Right lung (tissue), 5 donors: ENCODE data around the gene SCN1B. TPM values are rescaled to one million over a fixed set of nuclear protein-coding genes. Genes with fewer than 3 reads are reported as not detected.
A peak's percentile ranks its signal among the peaks of the same experiment; 100 is the strongest.

Experiments
- DNase-seq, 2 donors: peaks; one replicate each; pipeline ENCODE4 v3.0.0-alpha.2; 2013
- polyA plus RNA-seq, 5 donors: library from polyadenylated mRNA; unstranded; fragments of 120-200 nt; gene quantifications; one replicate each; pipeline versions ENCODE4 v1.2.1 to v1.2.3, GENCODE V29; 2013; ENCODE audit warnings: inconsistent platforms in 1 of 5, low replicate concordance in 1 of 5; ENCODE audit not compliant: insufficient read length in 5 of 5, insufficient read depth in 1 of 5

Gene SCN1B
- polyA plus RNA-seq, 5 donors, result 0.69 to 1.5 (median 1.2) TPM

DNA sequence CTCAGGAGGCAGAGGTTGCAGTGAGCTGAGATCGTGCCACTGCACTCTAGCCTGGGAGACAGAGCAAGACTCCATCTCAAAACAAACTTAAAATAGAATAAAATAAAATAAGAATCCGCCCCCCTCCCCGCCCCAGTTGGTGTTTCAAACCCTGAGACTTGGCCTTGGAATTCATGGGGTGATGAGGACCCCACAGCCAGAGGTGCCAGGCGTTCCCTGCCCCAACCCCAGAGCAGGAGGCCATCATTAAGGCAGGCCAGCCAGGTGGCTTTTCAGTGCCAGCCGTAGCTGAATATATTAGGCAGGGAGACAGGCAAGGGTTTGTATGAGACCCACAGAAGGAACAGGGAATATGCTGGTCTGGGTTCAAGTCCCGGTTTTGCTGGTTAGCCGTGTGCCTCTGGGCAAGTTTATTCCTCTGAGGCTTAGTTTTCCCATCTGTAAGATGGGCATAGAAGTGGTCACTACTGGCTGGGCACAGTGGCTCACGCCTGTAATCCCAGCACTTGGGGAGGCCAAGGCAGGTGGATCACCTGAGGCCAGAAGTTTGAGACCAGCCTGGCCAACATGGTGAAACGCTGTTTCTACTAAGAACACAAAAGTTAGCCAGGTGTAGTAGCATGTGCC, 23.5 kb downstream of the SCN1B start:
- DNase-seq, result no peak

DNA sequence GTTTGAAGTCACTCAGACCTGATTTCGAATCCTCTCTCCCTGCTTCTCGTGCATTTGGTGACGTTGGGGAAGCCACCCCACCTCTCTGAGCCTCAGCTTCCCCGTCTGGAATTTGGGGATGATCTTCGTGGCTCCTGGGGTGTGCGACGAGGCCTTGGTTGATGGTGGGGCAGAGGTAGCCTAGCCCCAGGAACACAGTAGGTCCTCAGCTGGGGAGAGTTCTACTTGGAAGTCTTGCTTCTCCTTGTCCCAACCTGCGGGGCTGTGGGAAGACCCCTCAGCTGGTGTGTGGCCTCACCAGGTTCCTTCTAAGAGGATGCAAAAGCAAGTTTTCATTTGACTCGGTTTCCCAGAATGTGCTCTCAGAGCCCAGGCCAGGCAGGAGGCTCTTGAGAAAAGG, 24.4 kb downstream of the SCN1B start:
- no peak for DNase-seq

DNA sequence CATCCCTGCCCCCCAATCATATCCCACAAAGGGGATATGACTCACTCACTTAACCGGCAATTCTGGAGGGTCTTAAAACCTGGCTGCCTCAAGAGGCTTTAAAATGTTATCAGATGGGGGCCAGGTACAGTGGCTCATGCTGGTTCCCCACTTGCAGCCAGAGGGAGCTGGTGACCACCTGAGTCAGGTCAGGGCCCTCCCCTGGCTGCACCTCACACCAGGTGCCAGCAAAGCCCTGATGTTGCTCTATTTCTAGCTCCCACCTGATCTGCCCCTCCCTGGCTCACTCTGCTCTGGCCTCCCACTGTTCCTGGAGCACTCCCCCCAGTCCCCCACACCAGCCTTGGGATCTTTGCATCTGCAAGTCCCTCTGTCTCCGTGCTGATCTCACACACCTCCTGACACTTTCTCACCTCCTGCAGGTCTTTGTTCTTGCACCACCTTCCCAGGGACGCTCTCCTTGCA, 25.5 kb downstream of the SCN1B start:
- DNase-seq, result no peak

DNA sequence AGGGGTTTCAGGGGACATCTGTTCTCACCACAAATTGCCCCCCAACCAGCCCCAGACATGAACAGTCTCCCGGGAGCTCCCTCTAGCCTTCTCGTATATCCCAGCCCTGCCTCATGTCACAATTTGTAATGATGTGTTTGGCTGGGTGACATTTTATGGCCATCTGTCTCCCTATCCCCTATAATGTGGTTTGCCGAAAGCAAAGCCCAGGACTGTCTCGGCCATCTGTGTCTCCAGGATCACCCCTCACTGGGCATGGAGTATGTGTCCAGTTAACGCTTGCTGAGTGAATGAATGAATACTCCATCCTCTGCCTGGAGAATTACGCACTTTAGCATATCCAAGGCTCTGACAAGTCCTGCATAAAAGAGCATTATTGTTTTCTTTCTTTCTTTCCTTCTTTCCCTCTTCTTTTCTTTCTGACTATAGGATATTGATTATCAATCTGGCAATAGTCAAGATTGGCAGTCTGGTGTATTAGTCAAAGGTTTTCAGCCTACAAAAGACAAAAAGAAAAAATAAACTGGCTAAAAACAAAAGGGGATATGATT, 26.3 kb downstream of the SCN1B start:
- no peak for DNase-seq

DNA sequence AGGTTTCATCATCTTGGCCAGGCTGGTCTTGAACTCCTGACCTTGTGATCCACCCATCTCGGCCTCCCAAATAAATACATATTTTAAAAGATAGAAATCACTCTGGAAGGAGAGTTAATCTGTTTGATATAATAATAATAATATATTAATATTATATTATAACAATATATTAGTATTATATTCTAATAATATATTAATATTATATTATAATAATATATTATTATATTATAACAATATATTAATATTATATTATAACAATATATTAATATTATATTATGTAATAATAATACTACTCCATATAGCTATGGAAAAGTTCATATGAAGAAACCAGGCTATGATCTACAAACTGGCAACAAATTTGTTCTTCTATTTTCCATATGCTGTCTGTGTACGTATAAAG, 28.1 kb downstream of the SCN1B start:
- no peak for DNase-seq

DNA sequence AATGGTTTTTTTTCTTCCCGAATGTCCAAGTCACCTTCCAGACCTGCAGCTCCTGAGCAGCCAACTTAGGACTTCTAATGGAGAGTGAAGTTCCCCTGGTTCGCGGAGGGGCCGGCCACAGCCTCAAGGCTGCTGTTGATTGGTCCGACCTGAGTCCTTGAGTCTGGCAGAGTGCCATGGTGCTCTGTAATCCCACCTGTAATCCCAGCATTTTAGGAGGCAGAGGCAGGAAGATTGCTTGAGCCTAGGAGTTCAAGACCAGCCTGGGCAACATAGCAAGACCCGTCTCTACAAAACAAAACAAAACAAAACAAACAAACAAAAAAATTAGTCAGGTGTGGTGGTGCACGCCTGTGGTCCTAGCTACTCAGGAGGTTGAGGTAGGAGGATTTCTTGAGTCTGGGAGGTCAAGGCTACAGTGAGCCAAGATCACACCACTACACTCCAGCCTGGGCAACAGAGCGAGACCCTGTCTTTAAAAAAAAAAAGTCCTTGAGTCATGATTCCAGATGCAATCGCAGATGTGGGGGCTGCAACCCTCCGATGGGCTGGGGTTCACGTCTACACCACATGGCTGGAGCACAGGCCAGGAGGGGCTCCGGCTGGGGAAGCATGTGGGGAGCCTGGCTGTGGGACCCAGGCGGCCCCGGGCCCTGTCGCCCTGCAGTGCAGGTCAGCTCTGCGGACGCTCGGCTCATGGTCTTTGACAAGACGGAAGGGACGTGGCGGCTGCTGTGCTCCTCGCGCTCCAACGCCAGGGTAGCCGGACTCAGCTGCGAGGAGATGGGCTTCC, 28.9 kb downstream of the SCN1B start:
- DNase-seq, result no peak

DNA sequence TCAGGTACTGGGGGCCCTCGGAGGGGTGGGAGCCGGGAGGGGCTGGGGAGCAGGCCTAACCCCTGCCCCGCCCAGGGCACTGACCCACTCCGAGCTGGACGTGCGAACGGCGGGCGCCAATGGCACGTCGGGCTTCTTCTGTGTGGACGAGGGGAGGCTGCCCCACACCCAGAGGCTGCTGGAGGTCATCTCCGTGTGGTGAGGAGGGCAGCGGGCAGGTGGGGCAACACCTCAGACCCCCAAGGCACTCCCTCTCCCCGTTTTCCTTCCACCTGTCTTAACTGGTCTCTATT, 29.5 kb downstream of the SCN1B start:
- DNase-seq, result no peak

DNA sequence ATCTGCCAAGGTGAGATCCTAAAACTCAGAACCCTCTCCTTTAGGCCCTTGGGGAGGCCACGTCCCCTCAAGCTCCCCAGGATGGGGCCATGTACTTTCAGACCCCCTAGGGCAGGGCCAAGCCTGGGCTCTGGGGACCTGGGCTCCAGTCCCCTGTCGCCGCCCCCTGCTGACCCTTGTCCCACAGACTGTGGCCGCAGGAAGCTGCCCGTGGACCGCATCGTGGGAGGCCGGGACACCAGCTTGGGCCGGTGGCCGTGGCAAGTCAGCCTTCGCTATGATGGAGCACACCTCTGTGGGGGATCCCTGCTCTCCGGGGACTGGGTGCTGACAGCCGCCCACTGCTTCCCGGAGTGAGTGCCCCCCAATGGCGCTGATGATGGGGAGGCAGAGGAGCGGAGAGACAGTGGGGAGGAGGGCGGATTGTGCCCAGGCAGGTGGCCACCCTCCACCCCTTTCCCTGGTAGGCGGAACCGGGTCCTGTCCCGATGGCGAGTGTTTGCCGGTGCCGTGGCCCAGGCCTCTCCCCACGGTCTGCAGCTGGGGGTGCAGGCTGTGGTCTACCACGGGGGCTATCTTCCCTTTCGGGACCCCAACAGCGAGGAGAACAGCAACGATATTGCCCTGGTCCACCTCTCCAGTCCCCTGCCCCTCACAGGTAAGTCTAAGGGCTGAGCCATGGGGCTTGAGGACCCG, 30.0 kb downstream of the SCN1B start:
- DNase-seq, result no peak

DNA sequence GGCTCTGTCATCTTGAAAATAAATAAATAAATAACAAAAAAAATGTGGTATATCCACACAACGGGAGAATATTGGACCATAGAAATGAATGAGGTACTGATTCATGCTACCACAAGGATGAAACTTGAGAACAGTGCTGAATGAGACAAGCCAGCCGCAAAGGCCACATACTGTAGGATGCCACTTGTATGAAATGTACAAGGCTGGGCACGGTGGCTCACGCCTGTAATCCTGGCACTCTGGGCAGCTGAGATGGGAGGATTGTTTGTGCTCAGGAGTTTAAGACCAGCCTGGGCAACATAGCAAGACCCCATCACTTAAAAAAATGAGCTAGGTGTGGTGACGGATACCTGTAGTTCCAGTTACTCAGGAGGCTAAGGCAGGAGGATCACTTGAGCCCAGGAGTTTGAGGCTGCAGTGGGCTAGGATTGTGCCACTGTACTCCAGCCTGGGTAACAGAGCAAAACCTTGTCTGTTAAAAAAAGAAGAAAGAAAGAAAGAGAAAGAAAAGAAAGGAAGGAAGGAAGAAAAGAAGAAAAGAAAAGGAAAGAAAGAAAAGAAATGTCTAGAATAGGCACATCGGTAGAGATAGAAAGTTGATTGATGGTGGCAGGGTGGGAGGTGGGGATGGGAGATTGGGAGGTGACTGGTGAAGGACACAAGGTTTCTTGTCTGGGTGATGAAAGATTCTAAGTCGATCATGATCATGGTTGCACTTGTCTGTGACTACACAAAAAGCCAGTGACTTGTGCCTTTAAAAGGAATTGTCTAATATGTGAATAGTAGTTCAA, 31.5 kb downstream of the SCN1B start:
- DNase-seq, result no peak

DNA sequence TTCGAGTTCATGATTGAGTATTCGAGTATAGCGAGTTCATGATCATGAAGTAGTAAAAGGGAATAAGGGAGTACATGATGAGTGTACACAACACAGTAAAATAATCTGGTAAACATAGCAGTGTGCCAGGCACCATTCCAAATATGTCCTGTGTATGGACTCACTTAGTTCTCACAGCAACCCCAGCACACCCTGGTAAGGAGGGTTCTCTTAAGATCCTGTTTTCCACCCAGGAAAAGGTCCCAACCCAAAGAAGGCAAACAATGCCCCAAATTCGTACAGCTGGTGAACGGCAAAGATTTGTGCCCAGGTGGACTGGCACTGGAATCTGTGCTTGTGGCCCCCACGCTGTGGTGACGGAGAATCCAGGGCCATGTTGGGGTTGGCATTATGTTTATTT, 32.7 kb downstream of the SCN1B start:
- DNase-seq, result no peak

DNA sequence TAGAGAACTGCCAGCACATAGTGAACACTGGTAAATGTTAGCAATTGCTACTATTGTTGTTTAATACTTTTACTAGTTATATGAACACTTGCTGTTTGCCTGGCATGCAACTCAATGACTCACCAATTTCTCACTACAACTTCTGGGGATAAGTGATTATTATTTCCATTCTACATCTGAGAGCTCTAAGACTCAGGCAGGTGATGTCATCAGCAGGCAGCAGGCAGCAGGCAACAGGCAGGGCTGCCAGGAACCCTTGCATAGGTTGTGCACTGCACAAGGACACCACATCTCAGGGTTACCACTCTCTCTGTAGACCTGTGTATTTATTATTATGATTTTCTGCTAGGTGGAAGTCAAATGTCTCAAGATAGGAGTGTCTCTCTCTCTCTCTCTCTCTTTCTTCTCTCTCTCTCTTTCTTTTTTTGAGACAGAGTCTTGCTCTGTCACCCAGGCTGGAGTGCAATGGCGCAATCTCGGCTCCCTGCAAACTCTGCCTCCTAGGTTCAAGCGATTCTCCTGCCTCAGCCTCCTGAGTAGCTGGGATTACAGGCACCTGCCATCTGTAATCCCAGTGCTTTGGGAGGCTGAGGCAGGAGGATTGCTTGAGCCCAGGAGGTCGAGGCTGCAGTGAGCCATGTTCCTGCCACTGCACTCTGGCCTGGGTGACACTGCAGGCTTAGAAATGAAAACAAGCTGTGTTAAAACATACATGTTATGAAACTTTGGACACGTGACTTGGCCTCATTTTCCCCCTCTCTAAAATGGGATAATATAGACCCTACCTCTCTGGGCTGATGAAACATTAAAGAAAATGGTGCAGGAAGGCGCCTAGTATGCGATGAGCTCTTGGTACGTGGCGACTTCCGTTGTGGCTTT, 33.9 kb downstream of the SCN1B start:
- no peak for DNase-seq

DNA sequence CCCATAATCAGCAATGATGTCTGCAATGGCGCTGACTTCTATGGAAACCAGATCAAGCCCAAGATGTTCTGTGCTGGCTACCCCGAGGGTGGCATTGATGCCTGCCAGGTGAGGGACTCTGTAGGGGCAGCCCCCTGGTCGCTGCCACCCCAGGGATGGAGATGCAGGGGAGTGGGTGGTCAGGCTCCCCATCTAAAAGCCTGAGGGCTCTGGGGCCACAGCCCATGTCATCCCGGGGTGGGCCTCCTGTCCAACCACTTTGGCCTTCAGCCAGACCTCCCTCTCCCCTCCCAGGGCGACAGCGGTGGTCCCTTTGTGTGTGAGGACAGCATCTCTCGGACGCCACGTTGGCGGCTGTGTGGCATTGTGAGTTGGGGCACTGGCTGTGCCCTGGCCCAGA, 35.3 kb downstream of the SCN1B start:
- no peak for DNase-seq

DNA sequence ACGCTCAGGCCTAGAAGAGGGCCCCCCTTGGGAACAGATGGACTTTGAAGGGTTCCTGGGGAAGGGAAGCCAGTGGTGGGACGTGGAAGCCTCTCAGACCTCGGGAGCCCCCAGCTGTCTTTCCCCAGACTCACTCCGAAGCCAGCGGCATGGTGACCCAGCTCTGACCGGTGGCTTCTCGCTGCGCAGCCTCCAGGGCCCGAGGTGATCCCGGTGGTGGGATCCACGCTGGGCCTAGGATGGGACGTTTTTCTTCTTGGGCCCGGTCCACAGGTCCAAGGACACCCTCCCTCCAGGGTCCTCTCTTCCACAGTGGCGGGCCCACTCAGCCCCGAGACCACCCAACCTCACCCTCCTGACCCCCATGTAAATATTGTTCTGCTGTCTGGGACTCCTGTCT, 35.9 kb downstream of the SCN1B start:
- DNase-seq, result no peak

DNA sequence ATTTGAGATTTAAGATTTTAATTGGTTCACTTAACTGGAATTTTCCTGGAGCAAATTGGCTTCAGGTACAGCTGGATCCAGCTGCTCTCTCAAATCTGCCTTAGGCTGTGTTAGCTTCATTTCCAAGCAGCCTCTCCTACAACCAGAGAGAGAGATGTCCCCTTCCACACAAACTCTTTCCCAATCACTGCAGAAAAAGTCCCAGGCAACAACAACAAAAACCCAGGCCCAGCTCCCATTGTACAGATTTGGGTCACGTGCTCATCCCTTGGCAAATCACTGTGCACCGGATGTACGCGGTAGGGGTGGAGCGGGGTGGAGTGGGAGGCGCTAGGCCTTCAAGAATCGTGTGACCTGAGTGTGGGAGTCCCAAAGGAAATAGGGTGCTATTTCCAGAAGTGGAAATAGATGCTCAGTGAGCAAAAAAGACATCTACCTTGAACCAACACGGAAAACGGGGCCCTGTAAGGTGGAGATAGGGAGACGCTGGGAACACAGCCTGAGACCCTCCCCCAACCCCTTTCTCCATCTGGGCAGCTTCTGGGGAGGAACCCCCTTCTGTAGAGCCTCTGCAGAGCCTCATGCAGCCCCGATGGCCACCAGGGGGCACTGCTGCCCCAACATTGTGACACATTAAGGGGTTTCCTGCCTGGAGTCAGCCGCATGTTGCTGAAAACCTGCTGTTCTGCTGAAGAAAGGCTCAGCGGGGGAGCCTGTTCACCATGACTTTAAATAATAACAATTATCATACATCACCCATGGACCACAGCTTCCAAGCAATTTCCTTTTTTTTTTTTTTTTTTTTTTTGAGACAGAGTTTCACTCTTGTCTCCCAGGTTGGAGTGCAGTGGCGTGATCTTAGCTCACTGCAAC, 36.7 kb downstream of the SCN1B start:
- DNase-seq, result peak; percentile 62 to 76

DNA sequence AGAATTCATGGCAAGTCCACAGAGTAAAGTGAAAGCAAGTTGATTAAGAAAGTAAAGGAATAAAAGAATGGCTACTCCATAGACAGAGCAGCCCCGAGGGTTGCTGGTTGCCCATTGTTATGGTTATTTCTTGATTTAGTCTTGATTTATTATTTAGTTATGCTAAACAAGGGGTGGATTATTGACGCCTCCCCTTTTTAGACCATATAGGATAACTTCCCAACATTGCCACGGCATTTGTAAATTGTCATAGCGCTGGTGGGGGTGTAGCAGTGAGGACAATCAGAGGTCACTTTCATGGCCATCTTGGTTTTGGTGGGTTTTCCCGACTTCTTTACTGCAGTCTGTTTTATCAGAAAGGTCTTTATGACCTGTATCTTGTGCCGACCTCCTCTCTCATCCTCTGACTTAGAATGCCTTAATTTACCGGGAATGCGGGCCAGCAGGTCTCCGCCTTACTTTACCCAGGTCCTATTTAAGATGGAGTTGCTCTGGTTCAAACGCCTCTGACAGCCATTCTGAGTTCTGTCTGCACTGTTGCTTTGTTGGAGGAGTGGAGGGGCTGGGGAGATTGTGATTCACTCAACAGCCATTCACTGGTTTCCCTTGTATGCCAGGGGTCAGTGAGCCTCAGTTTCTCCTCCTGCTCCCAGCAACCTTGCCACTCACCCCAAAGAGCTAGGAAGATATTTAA, 38.8 kb downstream of the SCN1B start:
- DNase-seq, result no peak

DNA sequence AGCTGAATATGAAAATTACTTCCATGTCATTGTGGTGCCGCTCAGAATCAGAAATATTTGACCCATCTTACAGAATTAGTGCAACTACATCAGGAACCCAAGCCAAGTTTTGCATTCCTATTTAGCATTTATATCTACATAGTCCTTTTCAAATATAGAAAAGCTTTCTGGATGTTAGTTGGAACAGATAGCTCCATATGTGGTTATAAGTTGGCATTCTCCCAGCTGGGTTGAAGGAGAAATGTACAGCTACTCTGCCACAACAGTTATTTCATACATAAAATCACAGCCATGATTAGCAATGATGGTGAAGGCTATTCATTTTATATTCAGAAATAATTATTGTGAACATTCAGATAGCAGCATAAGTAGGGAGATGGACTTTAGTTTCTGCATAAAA, 39.4 kb downstream of the SCN1B start:
- no peak for DNase-seq

DNA sequence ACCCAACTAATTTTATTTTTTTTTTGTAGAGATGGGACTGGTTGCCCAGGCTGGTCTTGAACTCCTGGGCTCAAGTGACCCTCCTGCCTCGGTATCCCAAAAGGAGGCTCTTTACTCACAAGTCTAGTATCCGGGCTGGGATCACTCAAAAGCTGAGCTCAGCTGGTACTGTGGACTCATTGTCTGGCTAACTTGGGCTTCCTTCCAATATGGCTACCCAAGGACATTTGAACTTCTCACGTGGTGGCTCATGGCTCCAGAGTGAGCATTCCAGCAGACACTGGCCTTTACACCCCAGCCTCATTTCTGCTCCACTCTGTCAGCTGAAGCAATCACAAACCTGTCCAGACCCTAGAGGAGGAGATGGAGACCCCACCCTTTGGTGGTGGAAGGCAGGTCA, 40.2 kb downstream of the SCN1B start:
- no peak for DNase-seq

DNA sequence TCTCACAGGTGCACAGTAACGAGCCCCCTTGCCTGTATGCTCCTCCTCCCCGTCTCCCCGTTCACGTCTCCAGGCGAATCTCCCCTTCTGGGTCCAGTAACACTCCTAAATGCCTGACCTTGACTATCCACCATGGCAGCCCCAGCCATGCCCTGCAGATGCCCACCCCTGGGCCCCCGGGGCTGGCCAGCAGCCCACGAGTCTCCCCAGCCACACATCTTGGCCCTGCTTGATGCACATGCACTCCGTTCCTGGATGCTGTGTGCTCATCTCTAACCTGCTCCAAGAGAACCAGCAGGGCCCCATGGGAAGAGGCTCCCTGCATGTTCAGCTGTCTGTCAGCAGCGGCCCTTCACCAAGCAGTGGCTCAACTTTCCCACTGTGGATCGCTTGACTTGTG, 43.2 kb downstream of the SCN1B start:
- DNase-seq, result no peak

DNA sequence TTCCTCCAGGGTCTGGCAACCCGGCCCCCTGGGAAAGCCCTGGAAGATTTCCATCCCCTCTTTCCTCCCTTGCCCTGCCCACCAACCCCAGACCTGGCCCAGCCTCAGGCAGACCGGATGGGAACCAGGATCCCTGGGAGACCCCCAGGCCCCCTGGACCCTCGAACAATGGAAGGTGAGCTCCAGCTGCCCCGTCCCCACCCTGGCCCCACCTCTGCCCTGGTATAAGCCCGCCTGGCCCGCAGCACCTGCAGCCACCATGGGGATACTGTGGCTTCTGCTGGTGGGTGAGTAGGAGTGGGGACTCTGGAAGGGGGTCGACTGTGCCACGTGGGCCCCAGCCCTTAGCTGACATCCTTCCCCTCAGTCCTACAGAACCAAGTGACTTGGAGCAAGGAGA, 43.7 kb downstream of the SCN1B start:
- DNase-seq, result no peak
